Activated effector memory CD4-positive, alpha-beta T cell treated with Interleukin-2 at 50 U/mL for 16 hours (primary cell): ENCODE data around the gene SLC23A3.

Source experiments
- DNase-seq: peaks from one replicate; pipeline ENCODE4 v3.0.0-alpha.2; 2020

SLC23A3 gene

GRCh38 chr2:219175486-219175885 is 5.7 kb upstream of the SLC23A3 start:
- no peak for DNase-seq

- no peak for DNase-seq
These were observed 5.0 kb upstream of the SLC23A3 start for GRCh38 chr2:219174801-219175200.

- DNase-seq, result no peak
These were observed 4.3 kb upstream of the SLC23A3 start for GRCh38 chr2:219174146-219174545.

GRCh38 chr2:219173176-219173575 is 3.3 kb upstream of the SLC23A3 start:
- no peak for DNase-seq

- no peak for DNase-seq
These were observed 2.7 kb upstream of the SLC23A3 start for GRCh38 chr2:219172231-219173154.

GRCh38 chr2:219171231-219171651 is 1.4 kb upstream of the SLC23A3 start:
- peak; percentile 8 for DNase-seq

GRCh38 chr2:219168932-219169331 is 897 bp downstream of the SLC23A3 start:
- DNase-seq, result no peak

DNA sequence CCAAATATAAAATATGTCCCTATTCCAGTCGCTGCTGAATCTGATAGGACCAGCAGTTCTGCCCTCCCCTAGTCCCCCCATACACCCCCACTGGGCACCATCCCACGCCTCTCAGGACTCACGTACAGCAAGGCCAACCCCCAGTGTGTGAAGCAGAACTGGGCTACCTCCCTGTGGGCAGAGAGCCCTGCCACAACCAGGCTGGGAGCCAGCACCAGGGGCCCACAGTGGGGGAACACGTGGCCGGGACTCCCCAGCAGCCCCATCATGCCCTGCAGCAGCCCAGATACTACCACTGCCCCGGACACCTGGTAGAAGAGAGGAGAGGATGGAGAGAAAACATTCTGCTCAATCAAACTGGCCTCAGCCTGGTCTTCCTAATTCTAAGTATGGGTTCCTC is 1.3 kb downstream of the SLC23A3 start:
- DNase-seq, result no peak

DNA sequence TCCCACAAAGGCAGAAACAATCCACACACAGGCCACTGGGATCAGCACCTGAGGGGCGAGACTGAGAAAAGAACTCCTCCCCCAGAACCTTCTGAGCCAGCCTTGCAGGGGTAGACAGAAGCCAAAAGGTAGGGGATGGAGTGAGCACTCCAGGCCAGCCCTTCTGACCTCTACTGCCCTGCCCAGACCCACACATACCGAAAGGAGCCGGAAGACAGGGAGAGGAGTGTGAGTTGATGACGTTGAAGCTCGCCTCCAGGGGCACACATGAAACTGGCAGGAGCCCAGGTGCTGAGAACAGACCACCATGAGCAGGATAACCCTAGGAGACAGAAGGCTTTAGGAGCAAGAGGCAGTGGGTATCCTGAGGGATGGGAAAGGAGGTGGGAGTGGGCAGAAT is 1.8 kb downstream of the SLC23A3 start:
- no peak for DNase-seq

- no peak for DNase-seq
These were observed 4.5 kb downstream of the SLC23A3 start for GRCh38 chr2:219165058-219165911.

DNA sequence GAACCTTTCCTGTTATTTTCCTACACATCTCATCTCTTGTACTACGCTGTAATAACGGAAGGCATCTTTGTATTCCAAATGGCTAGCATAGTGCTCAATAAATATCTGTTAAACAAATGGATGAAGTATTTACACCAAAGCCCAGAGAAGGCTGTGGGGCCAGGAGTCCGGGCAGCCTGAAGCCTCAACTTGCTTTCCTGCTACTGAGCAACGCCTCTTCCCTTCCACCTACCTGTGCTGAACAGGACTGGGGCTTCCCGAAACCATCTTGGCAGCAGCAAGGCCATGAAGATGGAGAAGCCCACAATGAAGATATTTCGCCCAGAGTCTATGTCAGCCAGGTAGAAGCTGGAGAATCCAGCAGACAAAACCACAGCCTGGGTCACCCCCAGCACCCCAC is 6.7 kb downstream of the SLC23A3 start:
- no peak for DNase-seq

DNA sequence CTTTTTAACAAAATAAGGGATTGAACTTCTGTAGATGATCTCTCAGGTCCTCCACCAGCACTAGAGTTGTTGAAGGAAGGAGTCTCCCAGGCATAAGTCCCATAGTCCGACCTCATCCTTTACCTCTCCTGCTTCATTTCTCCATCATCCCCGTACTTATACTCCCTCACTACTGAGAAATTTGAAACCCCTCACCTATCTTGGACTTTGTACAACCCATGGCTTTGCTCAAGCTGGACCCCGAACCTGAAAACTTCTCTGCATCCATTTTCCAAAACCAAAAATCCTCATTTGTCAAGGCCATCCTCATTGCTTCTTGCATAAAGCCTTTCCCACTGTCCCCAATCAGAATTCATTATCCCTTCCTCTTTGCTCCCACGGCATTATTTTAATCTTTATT is 8.7 kb downstream of the SLC23A3 start:
- DNase-seq, result no peak

GRCh38 chr2:219160186-219161017 is 9.4 kb downstream of the SLC23A3 start, which contains the start of gene NHEJ1:
Gene NHEJ1 (minus strand): TSS chr2:219160815. CDS start chr2:219158362, 2,453 bp downstream.
- peak; percentile 88 for DNase-seq

DNA sequence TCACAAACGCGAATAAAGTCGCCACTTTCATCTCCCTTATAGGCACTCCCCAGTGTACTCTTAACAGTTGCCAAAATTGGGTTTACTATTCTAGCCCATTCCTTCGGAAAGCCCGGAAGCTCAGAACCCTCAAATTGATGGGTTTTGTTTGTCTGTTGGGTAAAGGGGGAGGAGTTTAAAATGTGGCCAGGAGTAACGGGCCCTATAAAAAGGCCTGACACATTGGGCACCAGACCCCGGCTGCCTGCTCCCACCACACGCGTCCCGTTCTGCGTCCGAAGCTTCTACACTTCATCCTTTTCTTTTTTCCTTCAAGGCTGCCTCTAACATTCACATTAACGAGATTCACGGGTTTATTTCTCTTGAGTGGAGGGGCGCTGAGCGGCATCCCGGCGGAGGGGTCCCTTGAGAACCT is 10.1 kb downstream of the SLC23A3 start:
- no peak for DNase-seq

DNA sequence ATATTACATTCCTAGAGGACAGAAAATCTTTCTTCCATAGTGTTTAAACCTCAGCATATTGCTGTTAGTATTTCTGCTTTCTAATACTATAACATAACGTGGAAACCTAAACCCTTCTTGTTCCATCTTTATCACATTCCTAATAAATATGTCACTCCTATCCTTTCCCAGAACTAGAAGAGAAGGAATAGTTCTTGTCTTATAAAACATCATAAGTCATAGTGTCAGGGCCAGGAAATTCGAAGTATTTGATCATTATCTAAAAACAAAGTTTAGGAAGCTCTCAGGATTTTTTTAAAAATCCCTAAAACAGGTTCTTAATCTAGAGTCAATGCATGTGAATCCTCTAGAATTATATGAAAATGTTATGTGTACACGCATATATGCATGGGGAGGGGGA is 11.2 kb downstream of the SLC23A3 start:
- no peak for DNase-seq

GRCh38 chr2:219158025-219158424 is 11.8 kb downstream of the SLC23A3 start:
- no peak for DNase-seq

GRCh38 chr2:219157396-219157795 is 12.4 kb downstream of the SLC23A3 start:
- DNase-seq, result no peak

GRCh38 chr2:219155054-219155644 is 14.7 kb downstream of the SLC23A3 start:
- DNase-seq, result no peak

- DNase-seq, result no peak
These were observed 20.2 kb downstream of the SLC23A3 start for GRCh38 chr2:219149667-219150066.

GRCh38 chr2:219142329-219142728 is 27.5 kb downstream of the SLC23A3 start:
- no peak for DNase-seq

GRCh38 chr2:219140722-219141121 is 29.1 kb downstream of the SLC23A3 start:
- DNase-seq, result no peak

DNA sequence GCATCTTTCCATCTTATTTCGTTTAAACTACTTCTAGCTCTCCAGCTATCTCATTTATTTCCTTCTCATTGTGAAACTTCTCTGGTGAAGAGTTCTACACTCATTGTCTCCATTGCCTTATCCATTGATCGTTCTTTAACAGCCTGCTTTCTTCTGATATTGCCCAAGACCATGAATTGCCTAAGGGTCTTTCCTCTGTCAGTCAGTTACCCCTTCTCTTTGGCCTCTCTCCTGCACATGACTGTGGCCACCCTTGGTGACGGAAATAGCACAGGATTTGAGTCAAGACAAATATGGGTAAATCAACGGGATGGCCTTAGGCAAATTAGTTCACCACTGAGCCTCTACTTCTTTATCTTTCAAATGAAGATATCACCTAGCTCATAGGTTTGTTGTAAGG is 35.9 kb downstream of the SLC23A3 start:
- DNase-seq, result no peak
